Measurements from ENCODE around the gene QRSL1. TPM values are rescaled to one million over a fixed set of nuclear protein-coding genes. Genes with fewer than 3 reads are reported as not detected.

QRSL1 gene
- total RNA-seq, 1 donor from 2014 or later: 10.7 TPM

- DNase-seq (no peak), ATAC-seq (no peak)
- Histone ChIP-seq H3K4me1 (no peaks in the 10 kb centered on the region), H3K9me3 (peaks cover 13% of the 10 kb centered on the region), H3K36me3 (peaks cover 59% of the 10 kb centered on the region), H3K4me3 (no peak overlapping the region), H3K27ac (no peak overlapping the region), H3K27me3 (ENCODE audit: low read depth) (no peaks in the 10 kb centered on the region)
- intact Hi-C loops (cut with DNase I): no loop called here
- no peak for TF ChIP-seq CTCF (IDR thresholded peaks at IDR 0.05)
These were observed 33.1 kb downstream of the QRSL1 start for GRCh38 chr6:106662458-106662857.

- intact Hi-C loops (cut with DNase I): no loop called here
- ATAC-seq: no peak
- H3K36me3 ChIP-seq: peaks cover 36% of the 10 kb centered on the region
- no peaks in the 10 kb centered on the region for H3K9me3 ChIP-seq
- DNase-seq: no peak
- no peaks in the 10 kb centered on the region for H3K4me1 ChIP-seq
- H3K27me3 ChIP-seq (ENCODE audit: low read depth): no peaks in the 10 kb centered on the region
- H3K27ac ChIP-seq: no peak overlapping the region
- H3K4me3 ChIP-seq: no peak overlapping the region
- no peak for TF ChIP-seq CTCF (IDR thresholded peaks at IDR 0.05)
These were observed 37.1 kb downstream of the QRSL1 start for GRCh38 chr6:106666282-106667021.

- Histone ChIP-seq H3K4me3 (no peak overlapping the region), H3K9me3 (no peaks in the 10 kb centered on the region)
- ATAC-seq: no peak
These were observed 37.6 kb downstream of the QRSL1 start for GRCh38 chr6:106667022-106667402.

GRCh38 chr6:106670236-106670635 lies 40.9 kb downstream of the QRSL1 start:
- no peaks in the 10 kb centered on the region for H3K4me1 ChIP-seq
- no peaks in the 10 kb centered on the region for H3K9me3 ChIP-seq
- intact Hi-C loops (cut with DNase I): no loop called here
- no peak overlapping the region for H3K4me3 ChIP-seq
- H3K27ac ChIP-seq: no peak overlapping the region
- H3K36me3 ChIP-seq: peaks cover 11% of the 10 kb centered on the region
- no peaks in the 10 kb centered on the region for H3K27me3 ChIP-seq (ENCODE audit: low read depth)
- ATAC-seq (no peak), DNase-seq (no peak)
- no peak for TF ChIP-seq CTCF (IDR thresholded peaks at IDR 0.05)

More at GRCh38 chr6:106667022-106667402, 37.6 kb downstream of the QRSL1 start:
- H3K27me3 ChIP-seq (ENCODE audit: low read depth): no peaks in the 10 kb centered on the region
- intact Hi-C loops (cut with DNase I): no loop called here
- TF ChIP-seq CTCF (IDR thresholded peaks at IDR 0.05): no peak
- no peak for DNase-seq
- H3K4me1 ChIP-seq: no peaks in the 10 kb centered on the region
- H3K27ac ChIP-seq: no peak overlapping the region
- H3K36me3 ChIP-seq: peaks cover 33% of the 10 kb centered on the region

GRCh38 chr6:106671651-106672050 lies 42.3 kb downstream of the QRSL1 start:
- TF ChIP-seq CTCF (IDR thresholded peaks at IDR 0.05): no peak
- H3K36me3 ChIP-seq: no peaks in the 10 kb centered on the region
- intact Hi-C loops (cut with DNase I): no loop called here
- no peaks in the 10 kb centered on the region for H3K9me3 ChIP-seq
- H3K4me3 ChIP-seq: no peak overlapping the region
- H3K27me3 ChIP-seq (ENCODE audit: low read depth): no peaks in the 10 kb centered on the region
- no peak overlapping the region for H3K27ac ChIP-seq
- ATAC-seq: no peak
- H3K4me1 ChIP-seq: no peaks in the 10 kb centered on the region
- DNase-seq: no peak
